Type B pancreatic cell (in vitro differentiated cells): Measurements from ENCODE around the gene KLHL25. TPM values are rescaled to one million over a fixed set of nuclear protein-coding genes. Genes with fewer than 3 reads are reported as not detected.

ENCODE experiments used
- DNase-seq: peaks from one replicate; pipeline ENCODE4 v3.0.0; 2021; ENCODE audit warnings: mixed read lengths; ENCODE audit not compliant: unreplicated experiment; ENCODE audit errors: extremely low spot score
- H3K27ac Mint-ChIP-seq: 2 replicates; pipeline ENCODE4 v1.8.0; 2021; ENCODE audit warnings: mild to moderate bottlenecking, mixed read lengths
- H3K27me3 Mint-ChIP-seq: 2 replicates; pipeline ENCODE4 v1.8.0; 2021; ENCODE audit warnings: mixed read lengths
- H3K36me3 Mint-ChIP-seq: 2 replicates; pipeline ENCODE4 v1.8.0; 2021; ENCODE audit warnings: mixed read lengths
- H3K4me1 Mint-ChIP-seq: one replicate; pipeline ENCODE4 v1.8.0; 2021; ENCODE audit warnings: mixed read lengths; ENCODE audit not compliant: unreplicated experiment
- H3K4me3 Mint-ChIP-seq: 2 replicates; pipeline ENCODE4 v1.8.0; 2021; ENCODE audit warnings: mild to moderate bottlenecking, mixed read lengths
- H3K9me3 Mint-ChIP-seq: 2 replicates; pipeline ENCODE4 v1.8.0; 2021; ENCODE audit warnings: mixed read lengths
- CTCF ChIP-seq: fragments of 200-600 bp; sonication (generic); conservative IDR thresholded peaks from 2 replicates; pipeline ENCODE4 v1.5.0; 2021; ENCODE audit warnings: antibody characterized with exemption, mild to moderate bottlenecking
- total RNA-seq: library from RNA; stranded (reverse); gene quantifications from 2 replicates; pipeline ENCODE4 v1.2.1, GENCODE V29; 2021; ENCODE audit warnings: low replicate concordance

Gene KLHL25
- total RNA-seq, 1 donor from 2014 or later = 12.3 TPM

GRCh38 chr15:85743392-85744055 lies 51.2 kb downstream of the KLHL25 start:
- no peak for DNase-seq
- H3K4me3 Mint-ChIP-seq = no peak overlapping the region
- no peaks in the 10 kb centered on the region for H3K9me3 Mint-ChIP-seq
- peaks cover 9% of the 10 kb centered on the region for H3K4me1 Mint-ChIP-seq
- no peak for TF ChIP-seq CTCF
- no peak overlapping the region for H3K27ac Mint-ChIP-seq
- peaks cover 32% of the 10 kb centered on the region for H3K36me3 Mint-ChIP-seq
- H3K27me3 Mint-ChIP-seq = no peaks in the 10 kb centered on the region

GRCh38 chr15:85742186-85742821 lies 52.4 kb downstream of the KLHL25 start:
- no peak for DNase-seq
- peaks cover 32% of the 10 kb centered on the region for H3K36me3 Mint-ChIP-seq
- H3K4me3 Mint-ChIP-seq = no peak overlapping the region
- H3K9me3 Mint-ChIP-seq = no peaks in the 10 kb centered on the region
- TF ChIP-seq CTCF = no peak
- peaks cover 9% of the 10 kb centered on the region for H3K4me1 Mint-ChIP-seq
- H3K27ac Mint-ChIP-seq = no peak overlapping the region
- H3K27me3 Mint-ChIP-seq = no peaks in the 10 kb centered on the region

- no peaks in the 10 kb centered on the region for H3K9me3 Mint-ChIP-seq
- H3K4me1 Mint-ChIP-seq = peaks cover 9% of the 10 kb centered on the region
- no peaks in the 10 kb centered on the region for H3K27me3 Mint-ChIP-seq
- H3K36me3 Mint-ChIP-seq = peaks cover 27% of the 10 kb centered on the region
- no peak for TF ChIP-seq CTCF
- H3K4me3 Mint-ChIP-seq = no peak overlapping the region
- DNase-seq = no peak
- no peak overlapping the region for H3K27ac Mint-ChIP-seq
These were observed 53.1 kb downstream of the KLHL25 start for GRCh38 chr15:85741662-85742061.

GRCh38 chr15:85741021-85741421 lies 53.7 kb downstream of the KLHL25 start:
- DNase-seq = no peak
- no peaks in the 10 kb centered on the region for H3K9me3 Mint-ChIP-seq
- H3K27me3 Mint-ChIP-seq = no peaks in the 10 kb centered on the region
- TF ChIP-seq CTCF = no peak
- H3K4me1 Mint-ChIP-seq = peaks cover 9% of the 10 kb centered on the region
- H3K27ac Mint-ChIP-seq = no peak overlapping the region
- no peak overlapping the region for H3K4me3 Mint-ChIP-seq
- H3K36me3 Mint-ChIP-seq = peaks cover 23% of the 10 kb centered on the region

- H3K4me1 Mint-ChIP-seq = peaks cover under 1% of the 10 kb centered on the region
- no peak overlapping the region for H3K4me3 Mint-ChIP-seq
- H3K27me3 Mint-ChIP-seq = no peaks in the 10 kb centered on the region
- no peak for TF ChIP-seq CTCF
- peaks cover 10% of the 10 kb centered on the region for H3K9me3 Mint-ChIP-seq
- H3K27ac Mint-ChIP-seq = no peak overlapping the region
- no peak for DNase-seq
- peaks cover 49% of the 10 kb centered on the region for H3K36me3 Mint-ChIP-seq
These were observed 57.7 kb downstream of the KLHL25 start for GRCh38 chr15:85737061-85737460.
